Astrocyte of the cerebellum (primary cell): ENCODE measurements around the gene NXN.
"Not testable (repeated sequence)": the region's sequence is repeated elsewhere in the genome, so short reads cannot be mapped to it uniquely, and the experiment has no call there.

Experiments used
- DNase-seq: peaks from one replicate; pipeline ENCODE4 v3.0.0-alpha.2; 2011; ENCODE audit warnings: low read depth
- H3K4me3 ChIP-seq: 2 replicates; pipeline ENCODE4 v1.5.1; 2011; ENCODE audit warnings: mild to moderate bottlenecking, low read depth, low read length, moderate library complexity
- CTCF ChIP-seq: IDR thresholded peaks from 2 replicates; pipeline ENCODE4 v1.5.1; 2012; ENCODE audit warnings: low read length, low read depth, moderate library complexity, mild to moderate bottlenecking; ENCODE audit errors: missing control alignments
- in situ Hi-C: cut with HindIII; loops from 2 replicates; pipeline ENCODE4 v1.10.0; 2017; ENCODE audit warnings: low sequenced_read_pairs

NXN gene

GRCh38 chr17:916315-916714 lies 63.3 kb downstream of the NXN start:
- in situ Hi-C loops = no loop called here
- TF ChIP-seq CTCF = peak; percentile 17
- no peak overlapping the region for H3K4me3 ChIP-seq
- DNase-seq = no peak

GRCh38 chr17:915538-916201 lies 63.9 kb downstream of the NXN start:
- DNase-seq = peak; percentile 87

GRCh38 chr17:914561-914960 lies 65.0 kb downstream of the NXN start:
- in situ Hi-C loops = no loop called here
- no peak for DNase-seq
- no peak for TF ChIP-seq CTCF
- no peak overlapping the region for H3K4me3 ChIP-seq

More at GRCh38 chr17:915538-916201, 63.9 kb downstream of the NXN start:
- H3K4me3 ChIP-seq = no peak overlapping the region
- TF ChIP-seq CTCF = no peak
- in situ Hi-C loops = no loop called here

- in situ Hi-C loops = no loop called here
- no peak overlapping the region for H3K4me3 ChIP-seq
- TF ChIP-seq CTCF = no peak
- DNase-seq = no peak
Observed at GRCh38 chr17:913207-913606, 66.4 kb downstream of the NXN start.

- no peak for DNase-seq
- H3K4me3 ChIP-seq = no peak overlapping the region
- in situ Hi-C loops = no loop called here
- no peak for TF ChIP-seq CTCF
Observed at GRCh38 chr17:909642-910323, 69.8 kb downstream of the NXN start.

GRCh38 chr17:907725-908124 lies 71.9 kb downstream of the NXN start:
- no peak overlapping the region for H3K4me3 ChIP-seq
- in situ Hi-C loops = no loop called here
- DNase-seq = no peak
- no peak for TF ChIP-seq CTCF

- DNase-seq, H3K4me3 ChIP-seq, in situ Hi-C loops: not testable (repeated sequence)
Observed at GRCh38 chr17:905708-906107, 73.9 kb downstream of the NXN start.
